AG08395 (cell line): ENCODE data around the gene NES.

ENCODE experiments used
- DNase-seq: peaks from one replicate; pipeline ENCODE4 v3.0.0; 2012; ENCODE audit warnings: mixed read lengths, low spot score

The NES gene

DNA sequence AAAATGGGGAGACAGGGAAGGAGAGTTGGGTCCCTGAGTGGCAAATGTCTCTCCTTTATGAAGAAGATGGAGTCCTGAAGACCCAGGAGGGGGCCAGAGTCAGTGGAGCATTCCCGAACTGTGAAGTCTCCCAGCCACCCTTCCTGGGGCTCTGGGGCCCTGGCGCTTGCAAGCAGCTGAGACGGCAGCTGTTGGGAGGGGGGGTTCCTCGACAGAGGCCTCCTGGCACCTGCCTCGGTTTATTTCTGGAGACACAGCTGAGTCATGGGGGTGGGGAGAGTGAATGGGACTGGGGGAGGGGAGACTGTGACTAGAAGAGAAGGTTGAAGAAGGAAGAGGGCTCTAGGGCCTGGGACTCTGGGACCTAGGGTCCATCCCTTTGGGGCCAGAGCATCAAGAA, 14.0 kb downstream of the NES start:
- DNase-seq: no peak

DNA sequence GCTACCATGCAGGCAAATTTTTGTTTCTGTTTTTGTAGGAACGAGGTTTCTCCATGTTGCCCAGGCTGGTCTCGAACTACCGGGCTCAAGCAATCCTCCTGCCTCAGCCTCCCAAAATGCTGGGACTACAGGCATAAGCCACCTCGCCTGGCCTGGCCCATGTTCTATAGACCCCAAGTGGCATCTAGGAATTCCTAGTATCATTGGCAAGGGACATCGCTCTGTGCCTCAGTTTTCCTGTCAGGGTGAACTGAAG, 14.5 kb downstream of the NES start:
- no peak for DNase-seq

DNA sequence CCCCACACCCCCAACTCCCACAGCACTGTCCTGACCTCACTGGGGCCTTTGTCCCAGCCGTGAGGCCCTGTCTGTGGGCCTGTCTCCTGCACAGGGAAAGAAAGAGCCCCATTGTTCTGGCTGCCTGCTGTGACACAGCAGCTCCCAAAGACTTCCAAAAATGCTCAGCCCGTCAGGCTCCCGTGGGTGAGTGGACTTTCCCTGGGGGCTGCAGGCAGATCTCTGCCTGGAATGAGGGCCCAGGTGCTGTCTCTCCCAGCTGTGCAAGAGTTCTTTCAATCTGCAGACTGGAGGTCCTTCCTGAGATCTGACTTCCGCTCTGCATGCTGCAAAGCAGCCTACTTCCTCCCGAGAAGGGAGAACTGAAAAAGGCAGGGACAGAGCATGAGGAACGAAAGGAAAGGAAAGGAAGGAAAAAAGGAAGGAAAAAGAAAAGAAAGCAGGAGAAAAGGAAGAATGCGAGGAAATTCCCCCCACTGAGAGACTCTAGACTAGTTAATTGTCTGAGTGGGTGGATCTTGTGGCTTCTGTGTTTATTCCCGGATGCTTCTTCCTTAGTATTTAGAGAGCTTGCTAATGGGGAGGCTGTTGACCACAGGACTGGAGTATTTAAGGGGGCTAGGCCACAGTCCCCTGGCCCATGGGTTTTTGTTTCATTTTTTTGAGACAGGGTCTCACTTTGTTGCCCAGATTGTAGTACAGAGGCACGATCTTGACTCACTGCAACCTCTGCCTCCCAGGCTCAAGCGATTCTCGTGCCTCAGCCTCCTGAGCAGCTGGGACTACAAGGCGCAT, 15.0 kb downstream of the NES start:
- no peak for DNase-seq

DNA sequence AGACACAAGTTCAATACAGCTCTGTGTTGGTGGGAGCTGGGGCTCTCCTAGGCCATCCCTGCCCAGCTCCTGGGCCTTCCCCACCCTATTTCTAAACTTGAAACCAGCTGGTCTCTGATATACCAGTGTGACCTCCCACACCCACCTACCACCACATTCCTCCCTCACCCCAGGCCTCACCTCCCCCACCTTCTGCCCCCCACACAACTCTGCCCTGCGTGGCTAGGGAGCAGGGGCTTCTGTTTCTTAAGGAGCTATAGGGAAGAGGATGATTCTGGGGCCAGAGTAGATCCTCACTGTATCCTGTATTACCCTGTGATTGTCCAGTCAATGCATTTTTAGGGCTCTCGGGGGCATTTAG, 16.5 kb downstream of the NES start:
- DNase-seq: no peak

DNA sequence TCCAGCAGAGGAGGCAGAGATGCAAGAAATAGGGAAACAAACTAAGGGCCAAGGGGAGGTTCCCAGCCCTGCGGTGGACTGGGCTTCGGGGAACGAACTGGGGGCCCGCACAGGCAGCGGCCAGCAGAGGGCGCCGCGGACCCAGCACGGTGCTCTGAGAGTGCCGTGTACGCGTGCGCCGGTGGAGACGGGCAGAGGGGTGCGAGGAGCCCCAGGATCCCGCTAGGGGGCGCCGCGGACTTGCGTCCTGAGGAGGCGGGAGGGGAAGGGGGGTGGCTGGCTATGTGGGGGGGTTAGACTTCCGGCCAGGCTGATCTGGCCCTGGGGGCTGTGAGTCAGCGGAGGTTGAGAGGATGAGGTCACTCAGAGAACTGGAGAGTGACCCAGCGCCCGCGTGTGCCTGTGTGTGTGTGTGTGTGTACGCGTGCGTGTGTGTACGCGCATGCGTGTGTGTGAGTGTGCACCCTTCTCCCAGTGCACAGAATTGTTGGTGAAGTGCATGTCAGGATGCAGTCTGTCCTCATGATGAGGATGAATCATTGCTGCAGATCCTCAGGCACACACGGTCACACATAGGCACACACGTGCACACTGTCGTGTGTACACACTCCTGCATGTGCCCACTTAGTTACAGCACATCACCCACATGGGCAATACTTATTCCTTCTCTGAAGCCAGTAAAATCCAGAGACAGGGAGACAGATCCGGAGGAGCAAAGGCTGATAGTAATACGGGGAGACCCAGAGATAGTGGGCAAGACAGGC, 17.0 kb downstream of the NES start:
- peak; percentile 100 for DNase-seq

DNA sequence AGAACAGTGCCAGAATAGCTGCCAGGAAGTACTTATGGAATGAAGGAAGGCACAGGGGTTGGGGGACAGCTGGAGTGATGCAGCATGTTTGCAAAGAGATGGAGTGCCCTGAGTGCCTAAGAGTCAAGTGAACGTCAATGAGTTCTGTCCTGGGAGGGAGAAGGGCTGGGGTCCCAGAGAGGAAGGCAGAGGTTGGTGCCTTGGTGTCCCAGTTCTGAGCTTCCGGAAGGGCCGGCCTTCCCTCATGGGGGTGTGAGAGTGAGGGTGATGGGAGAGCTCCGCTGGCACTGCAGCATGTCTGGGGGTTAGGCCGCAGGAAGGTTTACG, 17.6 kb downstream of the NES start:
- no peak for DNase-seq

DNA sequence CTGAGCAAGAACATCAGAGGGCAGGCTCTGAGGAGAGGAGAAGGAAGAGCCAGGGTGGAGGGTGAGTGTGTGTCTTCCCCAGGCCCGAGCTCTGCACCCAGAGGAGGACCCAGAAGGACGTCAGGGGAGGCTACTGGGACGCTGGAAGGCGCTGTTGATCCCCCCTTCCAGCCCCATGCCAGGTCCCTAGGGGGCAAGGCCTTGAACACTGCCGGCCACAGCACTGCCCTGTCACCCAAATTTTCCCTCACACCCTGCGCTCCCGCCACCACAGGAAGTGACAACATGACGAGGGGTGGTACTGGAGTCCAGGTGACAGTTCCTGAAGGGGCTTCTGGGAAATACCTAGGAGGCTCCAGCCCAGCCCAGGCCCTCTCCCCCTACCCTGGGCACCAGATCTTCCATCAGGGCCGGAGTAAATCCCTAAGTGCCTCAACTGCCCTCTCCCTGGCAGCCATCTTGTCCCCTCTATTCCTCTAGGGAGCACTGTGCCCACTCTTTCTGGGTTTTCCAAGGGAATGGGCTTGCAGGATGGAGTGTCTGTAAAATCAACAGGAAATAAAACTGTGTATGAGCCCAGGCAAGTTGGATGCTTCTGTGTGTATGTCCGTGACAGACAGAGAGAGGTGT, 18.1 kb downstream of the NES start:
- DNase-seq: no peak

DNA sequence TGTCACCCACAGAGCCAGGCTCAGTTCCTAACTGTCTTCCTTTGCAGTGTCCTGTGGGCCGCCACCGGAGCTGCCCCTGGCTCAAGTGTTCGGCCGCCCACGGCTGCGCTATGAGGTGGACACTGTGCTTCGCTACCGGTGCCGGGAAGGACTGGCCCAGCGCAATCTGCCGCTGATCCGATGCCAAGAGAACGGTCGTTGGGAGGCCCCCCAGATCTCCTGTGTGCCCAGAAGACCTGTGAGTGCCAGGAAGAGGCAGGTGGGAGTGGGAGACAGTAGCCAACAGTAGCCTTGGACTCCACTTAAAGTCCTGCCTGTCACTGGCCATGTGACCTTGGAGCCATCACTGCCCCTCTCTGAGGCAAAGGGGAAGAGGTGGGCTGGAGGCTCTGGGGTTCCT, 18.7 kb downstream of the NES start:
- no peak for DNase-seq

DNA sequence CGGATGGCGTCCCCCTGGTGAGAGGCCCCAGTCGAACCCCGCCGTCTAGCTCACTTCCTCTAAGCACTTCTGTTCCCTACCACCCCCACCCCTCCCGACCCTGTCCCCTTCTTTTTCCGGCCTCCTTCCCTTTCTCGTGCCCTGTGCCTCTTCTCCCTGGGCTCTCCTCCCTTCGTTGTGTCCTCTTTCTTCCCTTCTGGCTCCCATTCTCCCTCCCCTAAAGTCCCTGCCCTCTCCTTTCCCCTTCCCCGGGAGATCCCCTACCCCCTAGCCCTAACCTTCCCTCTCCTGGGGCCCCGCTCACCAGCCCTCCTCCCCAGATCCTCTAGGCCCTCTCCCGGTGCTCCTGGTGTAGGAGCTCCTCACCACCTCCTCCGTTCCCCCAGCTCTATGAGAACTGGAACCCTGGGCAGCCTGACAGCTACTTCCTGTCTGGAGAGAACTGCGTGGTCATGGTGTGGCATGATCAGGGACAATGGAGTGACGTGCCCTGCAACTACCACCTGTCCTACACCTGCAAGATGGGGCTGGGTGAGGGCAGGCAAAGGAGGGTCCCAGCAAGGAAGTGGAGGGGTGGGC, 19.4 kb downstream of the NES start:
- DNase-seq: no peak

DNA sequence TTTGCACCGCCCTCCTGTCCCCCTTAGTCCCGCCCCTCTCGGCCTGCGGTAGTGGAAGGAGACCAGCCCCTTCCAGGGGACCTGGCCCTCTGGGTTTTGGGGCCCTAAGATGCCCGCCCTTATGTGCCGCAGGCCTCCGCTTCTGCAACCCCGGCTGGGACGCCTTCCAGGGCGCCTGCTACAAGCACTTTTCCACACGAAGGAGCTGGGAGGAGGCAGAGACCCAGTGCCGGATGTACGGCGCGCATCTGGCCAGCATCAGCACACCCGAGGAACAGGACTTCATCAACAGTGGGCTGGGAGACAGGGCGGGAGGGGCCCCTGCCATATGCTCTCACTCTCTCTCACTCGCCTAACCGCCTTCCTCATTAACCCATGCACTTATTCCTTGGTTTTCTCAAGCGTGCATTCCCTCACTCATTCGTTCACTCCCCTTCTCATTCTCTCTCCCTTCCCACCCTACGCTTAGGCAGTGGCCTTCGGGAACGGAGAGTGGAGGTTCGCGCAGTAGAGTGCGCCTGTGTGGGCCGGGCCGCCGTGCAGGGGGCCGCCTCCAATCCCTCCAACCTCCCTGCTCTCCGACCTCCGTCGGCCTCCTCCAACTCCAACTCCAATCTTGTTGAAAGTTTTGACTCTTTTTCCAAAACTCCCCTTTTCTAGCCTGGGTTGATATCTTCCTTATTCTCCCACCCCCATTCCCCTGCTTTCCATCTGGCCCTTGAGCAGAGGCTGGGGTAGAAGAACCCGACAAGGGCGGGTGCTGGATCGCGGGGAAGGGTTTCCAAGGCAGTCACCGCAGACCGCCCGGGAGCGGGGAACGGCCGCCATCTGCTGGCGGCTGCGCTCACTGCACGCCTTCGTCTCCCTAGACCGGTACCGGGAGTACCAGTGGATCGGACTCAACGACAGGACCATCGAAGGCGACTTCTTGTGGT, 20.1 kb downstream of the NES start:
- peak; percentile 86 for DNase-seq

DNA sequence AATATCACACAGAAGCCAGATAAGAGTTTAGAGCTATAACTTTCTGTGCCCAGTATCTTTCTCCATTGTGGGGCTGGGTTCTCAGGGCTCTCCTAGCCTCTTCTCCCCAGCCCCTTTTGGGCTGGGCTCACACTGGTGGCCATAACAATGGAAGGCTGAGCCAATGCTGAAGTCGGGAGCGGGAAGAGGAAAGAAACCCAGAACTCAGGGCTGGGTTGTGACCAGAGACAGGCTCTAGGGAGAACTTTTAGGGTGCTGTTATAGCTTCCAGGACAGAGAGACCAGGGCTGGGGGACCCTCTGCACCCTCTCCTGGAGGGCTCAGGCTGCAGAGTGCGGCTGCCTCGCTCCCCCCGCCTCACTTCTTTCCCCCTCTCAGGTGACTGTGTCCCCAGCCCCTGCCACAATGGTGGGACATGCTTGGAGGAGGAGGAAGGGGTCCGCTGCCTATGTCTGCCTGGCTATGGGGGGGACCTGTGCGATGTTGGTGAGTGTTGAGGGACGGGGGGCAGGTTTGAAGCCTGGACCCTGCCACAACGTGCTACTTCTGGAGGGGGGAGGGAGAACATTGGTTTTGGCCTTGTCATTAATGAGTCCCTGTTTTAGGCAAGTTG, 21.2 kb downstream of the NES start:
- no peak for DNase-seq

DNA sequence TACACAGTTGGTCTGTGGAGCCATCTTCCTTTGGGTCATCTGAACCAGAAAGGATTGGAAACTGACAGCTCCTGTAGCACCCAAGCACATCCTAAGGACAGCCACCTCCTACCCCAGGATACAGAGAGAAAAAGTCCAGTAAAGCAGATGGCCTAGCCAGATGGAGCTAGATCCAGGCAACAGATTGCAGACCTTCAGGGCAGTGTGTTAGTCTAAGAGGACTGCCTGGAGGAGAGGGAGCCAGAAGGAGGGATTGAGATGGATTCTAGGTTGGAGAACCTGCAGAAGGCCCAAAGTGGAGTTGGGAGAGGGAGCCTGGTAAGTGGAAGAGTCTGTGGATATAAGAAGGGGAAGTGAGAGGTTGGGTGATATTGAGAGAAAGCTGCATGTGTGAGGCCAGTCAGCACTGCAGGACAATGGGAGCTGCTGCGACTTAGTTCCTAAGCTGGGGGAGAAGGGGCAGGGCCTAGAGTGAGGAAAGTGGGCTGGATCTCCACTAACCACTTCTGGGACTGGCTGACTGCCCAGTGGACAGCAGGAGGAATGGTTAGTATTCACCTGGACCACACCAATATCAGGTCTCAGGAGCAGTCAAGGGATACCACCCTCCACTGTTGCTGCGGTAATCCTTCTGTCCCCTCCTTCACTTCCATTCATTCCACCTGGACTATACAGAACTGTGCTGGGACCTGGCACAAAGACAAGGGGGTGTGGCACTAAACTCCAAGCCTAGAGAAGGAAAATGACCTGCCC, 21.9 kb downstream of the NES start:
- DNase-seq: no peak

DNA sequence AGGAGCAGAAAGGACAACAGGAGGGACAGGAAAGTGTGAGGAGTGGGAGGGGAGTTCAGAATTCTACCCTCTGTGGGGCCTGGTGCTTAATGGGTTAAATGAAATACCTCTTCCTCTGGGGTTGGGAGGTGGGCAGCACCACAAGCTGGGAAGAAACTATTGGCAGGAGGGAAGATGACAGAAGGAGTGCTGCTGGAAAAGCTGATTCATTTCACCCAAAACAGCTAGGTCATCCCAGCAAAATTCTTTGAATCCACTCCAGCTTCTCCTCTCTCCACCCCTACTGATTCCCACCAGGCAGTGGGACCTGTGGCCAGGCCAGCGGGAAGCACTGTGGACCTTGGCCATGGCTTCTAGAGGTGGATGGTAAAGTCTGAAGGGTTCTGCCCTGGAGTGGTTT, 22.5 kb downstream of the NES start:
- no peak for DNase-seq

DNA sequence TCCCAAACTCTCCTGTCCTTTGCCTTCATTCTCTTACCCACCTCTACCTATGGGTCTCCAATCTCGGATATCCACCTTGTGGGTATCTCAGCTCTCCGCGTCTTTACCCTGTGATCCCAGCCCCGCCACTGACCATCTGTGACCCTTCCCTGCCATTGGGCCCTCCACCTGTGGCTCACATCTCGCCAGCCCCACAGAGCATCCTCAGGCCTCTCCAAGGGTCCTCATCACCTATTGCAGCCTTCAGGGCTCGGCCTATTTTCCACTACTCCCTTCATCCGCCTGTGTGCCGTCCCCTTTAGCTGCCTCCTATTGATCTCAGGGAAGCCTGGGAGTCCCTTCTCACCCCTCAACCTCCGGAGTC, 24.2 kb downstream of the NES start:
- DNase-seq: no peak

DNA sequence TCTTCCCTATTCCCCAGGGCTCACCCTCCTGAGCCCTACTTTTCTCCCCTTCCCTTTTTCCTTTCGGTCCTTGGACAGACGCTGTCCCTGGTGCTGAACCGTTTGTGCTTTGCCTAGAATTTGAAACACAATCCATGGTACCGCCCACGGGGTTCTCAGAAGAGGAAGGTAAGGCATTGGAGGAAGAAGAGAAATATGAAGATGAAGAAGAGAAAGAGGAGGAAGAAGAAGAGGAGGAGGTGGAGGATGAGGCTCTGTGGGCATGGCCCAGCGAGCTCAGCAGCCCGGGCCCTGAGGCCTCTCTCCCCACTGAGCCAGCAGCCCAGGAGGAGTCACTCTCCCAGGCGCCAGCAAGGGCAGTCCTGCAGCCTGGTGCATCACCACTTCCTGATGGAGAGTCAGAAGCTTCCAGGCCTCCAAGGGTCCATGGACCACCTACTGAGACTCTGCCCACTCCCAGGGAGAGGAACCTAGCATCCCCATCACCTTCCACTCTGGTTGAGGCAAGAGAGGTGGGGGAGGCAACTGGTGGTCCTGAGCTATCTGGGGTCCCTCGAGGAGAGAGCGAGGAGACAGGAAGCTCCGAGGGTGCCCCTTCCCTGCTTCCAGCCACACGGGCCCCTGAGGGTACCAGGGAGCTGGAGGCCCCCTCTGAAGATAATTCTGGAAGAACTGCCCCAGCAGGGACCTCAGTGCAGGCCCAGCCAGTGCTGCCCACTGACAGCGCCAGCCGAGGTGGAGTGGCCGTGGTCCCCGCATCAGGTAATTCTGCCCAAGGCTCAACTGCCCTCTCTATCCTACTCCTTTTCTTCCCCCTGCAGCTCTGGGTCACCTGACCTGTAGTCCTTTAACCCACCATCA, 24.8 kb downstream of the NES start:
- peak; percentile 52 for DNase-seq

DNA sequence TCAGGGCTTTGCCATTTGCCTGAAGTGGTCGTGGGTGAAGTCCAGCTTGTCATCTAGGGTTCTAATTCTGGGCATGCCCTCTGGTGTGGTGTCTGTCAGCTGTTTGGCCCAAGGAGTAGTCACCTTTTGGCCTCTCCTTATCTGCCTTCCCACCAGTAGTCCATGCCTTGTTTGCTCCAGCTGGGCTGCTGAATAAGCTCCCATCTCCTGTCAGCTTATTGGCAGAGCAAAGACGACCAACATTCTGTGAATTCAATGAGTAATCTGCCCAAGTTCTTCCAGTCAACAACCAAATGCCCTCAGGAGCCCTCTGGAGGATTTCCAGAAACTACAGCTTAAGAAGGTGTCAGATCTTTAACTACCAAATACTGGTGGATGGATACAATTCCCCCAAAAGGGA, 28.3 kb downstream of the NES start:
- no peak for DNase-seq

DNA sequence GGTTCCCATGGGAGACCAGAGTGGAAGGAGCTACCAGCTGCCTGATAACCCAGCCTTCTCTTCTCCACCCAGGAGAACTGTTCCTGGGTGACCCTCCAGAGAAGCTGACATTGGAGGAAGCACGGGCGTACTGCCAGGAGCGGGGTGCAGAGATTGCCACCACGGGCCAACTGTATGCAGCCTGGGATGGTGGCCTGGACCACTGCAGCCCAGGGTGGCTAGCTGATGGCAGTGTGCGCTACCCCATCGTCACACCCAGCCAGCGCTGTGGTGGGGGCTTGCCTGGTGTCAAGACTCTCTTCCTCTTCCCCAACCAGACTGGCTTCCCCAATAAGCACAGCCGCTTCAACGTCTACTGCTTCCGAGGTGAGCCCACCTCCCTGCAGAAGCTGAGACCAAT, 28.7 kb downstream of the NES start:
- no peak for DNase-seq

DNA sequence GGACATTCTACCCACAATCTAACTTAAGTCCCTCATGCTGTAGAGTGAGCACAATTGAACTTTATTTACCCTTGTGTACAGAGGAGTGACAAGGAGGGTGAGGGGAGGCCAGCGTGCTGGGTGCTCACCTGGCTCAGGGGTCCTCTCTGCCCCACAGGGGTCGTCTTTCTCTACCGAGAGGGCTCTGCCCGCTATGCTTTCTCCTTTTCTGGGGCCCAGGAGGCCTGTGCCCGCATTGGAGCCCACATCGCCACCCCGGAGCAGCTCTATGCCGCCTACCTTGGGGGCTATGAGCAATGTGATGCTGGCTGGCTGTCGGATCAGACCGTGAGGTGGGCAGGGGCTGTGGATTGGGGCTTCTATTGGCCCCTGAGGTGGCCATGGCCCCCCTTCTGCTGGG, 29.9 kb downstream of the NES start:
- no peak for DNase-seq

DNA sequence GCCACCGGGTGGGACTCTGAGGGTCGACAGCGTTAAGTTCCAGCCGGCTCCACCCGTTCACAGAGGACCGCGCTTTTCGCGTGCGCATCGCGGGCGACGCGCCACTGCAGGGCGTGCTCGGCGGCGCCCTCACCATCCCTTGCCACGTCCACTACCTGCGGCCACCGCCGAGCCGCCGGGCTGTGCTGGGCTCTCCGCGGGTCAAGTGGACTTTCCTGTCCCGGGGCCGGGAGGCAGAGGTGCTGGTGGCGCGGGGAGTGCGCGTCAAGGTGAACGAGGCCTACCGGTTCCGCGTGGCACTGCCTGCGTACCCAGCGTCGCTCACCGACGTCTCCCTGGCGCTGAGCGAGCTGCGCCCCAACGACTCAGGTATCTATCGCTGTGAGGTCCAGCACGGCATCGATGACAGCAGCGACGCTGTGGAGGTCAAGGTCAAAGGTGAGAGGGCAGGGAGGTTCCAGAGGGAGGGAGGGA, 30.4 kb downstream of the NES start:
- no peak for DNase-seq

DNA sequence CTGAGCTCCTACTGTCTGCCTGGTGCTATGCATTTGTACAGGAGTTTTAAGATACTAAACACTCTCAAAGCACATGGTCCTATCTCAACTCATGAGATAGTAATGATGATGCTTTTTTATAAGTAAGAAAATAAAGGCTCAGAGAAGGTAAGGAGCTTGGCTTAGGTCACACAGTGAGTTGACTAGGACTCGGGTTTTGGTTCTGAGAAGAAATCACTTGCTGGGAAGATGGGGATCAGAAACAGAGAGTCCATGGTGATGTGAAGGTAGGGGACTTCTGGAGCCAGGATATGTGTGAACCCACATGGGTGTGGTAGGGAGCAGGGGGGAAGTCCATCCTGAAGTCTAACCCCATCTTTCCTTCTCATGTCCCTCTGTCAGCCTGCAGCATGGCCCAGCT, 31.5 kb downstream of the NES start:
- no peak for DNase-seq
